Activated CD4-positive, alpha-beta T cell treated with anti-CD3 and anti-CD28 coated beads, Interleukin-2, amount 10 ng/mL, durations not matched to agents 7 days and 5 days (primary cell): ENCODE measurements around the gene ZAR1. TPM values are rescaled to one million over a fixed set of nuclear protein-coding genes. Genes with fewer than 3 reads are reported as not detected.

Source experiments
- CTCF ChIA-PET: fragments of 350-600 bp; sonication (Branson Sonifier 250); formaldehyde crosslinking; loops from one replicate; lab custom pipeline; 2021; ENCODE audit warnings: antibody characterized with exemption; lab: Charles Lee
- POLR2A ChIA-PET: fragments of 350-600 bp; sonication (Branson Sonifier 250); formaldehyde crosslinking; loops from one replicate; lab custom pipeline; 2021; ENCODE audit warnings: antibody characterized with exemption; lab: Charles Lee
- DNase-seq: peaks from one replicate; pipeline ENCODE4 v3.0.0-alpha.2; 2020
- H3K27ac Mint-ChIP-seq: one replicate; pipeline ENCODE4 v1.8.0; 2021; ENCODE audit warnings: mild to moderate bottlenecking, moderate library complexity, mixed read lengths
- H3K27me3 Mint-ChIP-seq: one replicate; pipeline ENCODE4 v1.8.0; 2021; ENCODE audit warnings: mixed read lengths
- H3K36me3 Mint-ChIP-seq: one replicate; pipeline ENCODE4 v1.8.0; 2021; ENCODE audit warnings: low read depth, mixed read lengths
- H3K4me1 Mint-ChIP-seq: one replicate; pipeline ENCODE4 v1.8.0; 2021; ENCODE audit warnings: mixed read lengths
- H3K4me3 Mint-ChIP-seq: one replicate; pipeline ENCODE4 v1.8.0; 2021; ENCODE audit warnings: mild to moderate bottlenecking, moderate library complexity, mixed read lengths
- H3K9me3 Mint-ChIP-seq: one replicate; pipeline ENCODE4 v1.8.0; 2021; ENCODE audit warnings: mixed read lengths
- total RNA-seq, 2 experiments: library from RNA; stranded (reverse); gene quantifications; one replicate each; pipeline ENCODE4 v1.2.3, GENCODE V29; 2021

Gene ZAR1
- total RNA-seq, 2 experiments from 2014 or later, result not detected

GRCh38 chr4:48493452-48494100 is 3.5 kb downstream of the ZAR1 start:
- H3K27ac Mint-ChIP-seq, result no peak overlapping the region
- no peaks in the 10 kb centered on the region for H3K9me3 Mint-ChIP-seq
- peaks cover 34% of the 10 kb centered on the region for H3K27me3 Mint-ChIP-seq
- peaks cover 8% of the 10 kb centered on the region for H3K36me3 Mint-ChIP-seq
- H3K4me1 Mint-ChIP-seq, result peaks cover 1% of the 10 kb centered on the region
- POLR2A ChIA-PET, result no interaction called here
- H3K4me3 Mint-ChIP-seq, result no peak overlapping the region
- DNase-seq, result no peak
- CTCF ChIA-PET, result interaction anchor here (0.8 to 1.9 kb wide), 2 partner anchors 11 to 17 kb away, joined by 3 to 5 read pairs; no protein-coding TSS in a partner anchor

GRCh38 chr4:48495941-48496340 is 5.9 kb downstream of the ZAR1 start:
- Mint-ChIP-seq H3K4me1 (peaks cover 10% of the 10 kb centered on the region), H3K27me3 (peaks cover 20% of the 10 kb centered on the region), H3K36me3 (peaks cover 23% of the 10 kb centered on the region), H3K4me3 (no peak overlapping the region), H3K9me3 (no peaks in the 10 kb centered on the region), H3K27ac (no peak overlapping the region)
- CTCF ChIA-PET, result no interaction called here
- DNase-seq, result no peak
- POLR2A ChIA-PET, result no interaction called here

GRCh38 chr4:48498895-48499294 is 8.8 kb downstream of the ZAR1 start:
- DNase-seq, result no peak
- H3K9me3 Mint-ChIP-seq, result no peaks in the 10 kb centered on the region
- CTCF ChIA-PET, result interaction anchor here (0.7 kb wide), 1 partner anchor 11 kb away, joined by 4 read pairs; no protein-coding TSS in a partner anchor
- no peak overlapping the region for H3K4me3 Mint-ChIP-seq
- peaks cover 10% of the 10 kb centered on the region for H3K4me1 Mint-ChIP-seq
- POLR2A ChIA-PET, result no interaction called here
- H3K27ac Mint-ChIP-seq, result no peak overlapping the region
- H3K27me3 Mint-ChIP-seq, result no peaks in the 10 kb centered on the region
- peaks cover 32% of the 10 kb centered on the region for H3K36me3 Mint-ChIP-seq

- CTCF ChIA-PET, result no interaction called here
- no peaks in the 10 kb centered on the region for H3K27me3 Mint-ChIP-seq
- peaks cover 32% of the 10 kb centered on the region for H3K36me3 Mint-ChIP-seq
- no peaks in the 10 kb centered on the region for H3K9me3 Mint-ChIP-seq
- H3K4me3 Mint-ChIP-seq, result no peak overlapping the region
- POLR2A ChIA-PET, result no interaction called here
- H3K27ac Mint-ChIP-seq, result no peak overlapping the region
- DNase-seq, result no peak
- H3K4me1 Mint-ChIP-seq, result peaks cover 14% of the 10 kb centered on the region
Measured at GRCh38 chr4:48499551-48500066, 9.6 kb downstream of the ZAR1 start.

GRCh38 chr4:48503233-48504025 is 13.4 kb downstream of the ZAR1 start:
- H3K27ac Mint-ChIP-seq, result no peak overlapping the region
- H3K4me3 Mint-ChIP-seq, result no peak overlapping the region
- ChIA-PET CTCF (interaction anchor here (0.9 kb wide), 1 partner anchor 19 kb away, joined by 3 read pairs; no protein-coding TSS in a partner anchor), POLR2A (no interaction called here)
- H3K4me1 Mint-ChIP-seq, result peaks cover 15% of the 10 kb centered on the region
- H3K36me3 Mint-ChIP-seq, result peaks cover 38% of the 10 kb centered on the region
- H3K27me3 Mint-ChIP-seq, result no peaks in the 10 kb centered on the region
- DNase-seq, result no peak
- H3K9me3 Mint-ChIP-seq, result no peaks in the 10 kb centered on the region

GRCh38 chr4:48504026-48504330 is 13.9 kb downstream of the ZAR1 start:
- ChIA-PET POLR2A (no interaction called here), CTCF (no interaction called here)
- Mint-ChIP-seq H3K27ac (no peak overlapping the region), H3K9me3 (no peaks in the 10 kb centered on the region), H3K27me3 (no peaks in the 10 kb centered on the region), H3K4me1 (peaks cover 15% of the 10 kb centered on the region), H3K4me3 (no peak overlapping the region), H3K36me3 (peaks cover 40% of the 10 kb centered on the region)
- DNase-seq, result no peak

GRCh38 chr4:48504352-48504751 is 14.3 kb downstream of the ZAR1 start:
- no peak for DNase-seq
- ChIA-PET CTCF (no interaction called here), POLR2A (no interaction called here)
- Mint-ChIP-seq H3K27ac (no peak overlapping the region), H3K27me3 (no peaks in the 10 kb centered on the region), H3K4me1 (peaks cover 11% of the 10 kb centered on the region), H3K9me3 (no peaks in the 10 kb centered on the region), H3K4me3 (no peak overlapping the region), H3K36me3 (peaks cover 40% of the 10 kb centered on the region)

GRCh38 chr4:48506716-48507115 is 16.7 kb downstream of the ZAR1 start:
- ChIA-PET CTCF (no interaction called here), POLR2A (no interaction called here)
- no peak for DNase-seq
- H3K27me3 Mint-ChIP-seq, result no peaks in the 10 kb centered on the region
- H3K4me3 Mint-ChIP-seq, result no peak overlapping the region
- peaks cover 5% of the 10 kb centered on the region for H3K4me1 Mint-ChIP-seq
- H3K9me3 Mint-ChIP-seq, result no peaks in the 10 kb centered on the region
- peaks cover 40% of the 10 kb centered on the region for H3K36me3 Mint-ChIP-seq
- H3K27ac Mint-ChIP-seq, result no peak overlapping the region

GRCh38 chr4:48509543-48509942 is 19.5 kb downstream of the ZAR1 start:
- H3K27ac Mint-ChIP-seq, result no peak overlapping the region
- peaks cover 50% of the 10 kb centered on the region for H3K36me3 Mint-ChIP-seq
- H3K27me3 Mint-ChIP-seq, result no peaks in the 10 kb centered on the region
- H3K9me3 Mint-ChIP-seq, result no peaks in the 10 kb centered on the region
- no peak for DNase-seq
- POLR2A ChIA-PET, result no interaction called here
- no peak overlapping the region for H3K4me3 Mint-ChIP-seq
- peaks cover 1% of the 10 kb centered on the region for H3K4me1 Mint-ChIP-seq
- CTCF ChIA-PET, result interaction anchor here (1.0 to 1.5 kb wide), 3 partner anchors 11 to 16 kb away, joined by 3 to 5 read pairs (median 4); no protein-coding TSS in a partner anchor

GRCh38 chr4:48518143-48518542 is 28.1 kb downstream of the ZAR1 start:
- Mint-ChIP-seq H3K27ac (no peak overlapping the region), H3K4me3 (no peak overlapping the region), H3K27me3 (no peaks in the 10 kb centered on the region), H3K4me1 (no peaks in the 10 kb centered on the region), H3K9me3 (no peaks in the 10 kb centered on the region), H3K36me3 (peaks cover 51% of the 10 kb centered on the region)
- POLR2A ChIA-PET, result no interaction called here
- no peak for DNase-seq
- CTCF ChIA-PET, result no interaction called here

- no peaks in the 10 kb centered on the region for H3K9me3 Mint-ChIP-seq
- no peaks in the 10 kb centered on the region for H3K27me3 Mint-ChIP-seq
- no peak for DNase-seq
- H3K36me3 Mint-ChIP-seq, result peaks cover 65% of the 10 kb centered on the region
- ChIA-PET CTCF (interaction anchor here (0.9 to 1.7 kb wide), 3 partner anchors 8 to 44 kb away, joined by 3 to 5 read pairs (median 3); no protein-coding TSS in a partner anchor), POLR2A (no interaction called here)
- no peaks in the 10 kb centered on the region for H3K4me1 Mint-ChIP-seq
- H3K27ac Mint-ChIP-seq, result no peak overlapping the region
- H3K4me3 Mint-ChIP-seq, result no peak overlapping the region
Measured at GRCh38 chr4:48526406-48526805, 36.4 kb downstream of the ZAR1 start.

GRCh38 chr4:48538358-48538757 is 48.3 kb downstream of the ZAR1 start:
- POLR2A ChIA-PET, result no interaction called here
- CTCF ChIA-PET, result no interaction called here
- H3K4me1 Mint-ChIP-seq, result no peaks in the 10 kb centered on the region
- no peak for DNase-seq
- no peaks in the 10 kb centered on the region for H3K27me3 Mint-ChIP-seq
- H3K36me3 Mint-ChIP-seq, result peaks cover 39% of the 10 kb centered on the region
- no peak overlapping the region for H3K27ac Mint-ChIP-seq
- H3K4me3 Mint-ChIP-seq, result no peak overlapping the region
- no peaks in the 10 kb centered on the region for H3K9me3 Mint-ChIP-seq

- no peaks in the 10 kb centered on the region for H3K27me3 Mint-ChIP-seq
Measured at GRCh38 chr4:48539597-48539996, 49.5 kb downstream of the ZAR1 start.

More at GRCh38 chr4:48539597-48539996, 49.5 kb downstream of the ZAR1 start:
- Mint-ChIP-seq H3K36me3 (peaks cover 40% of the 10 kb centered on the region), H3K27ac (no peak overlapping the region), H3K4me1 (no peaks in the 10 kb centered on the region), H3K4me3 (no peak overlapping the region), H3K9me3 (no peaks in the 10 kb centered on the region)
- ChIA-PET POLR2A (no interaction called here), CTCF (no interaction called here)
- DNase-seq, result no peak
